GM23338 (cell line): ENCODE results near the gene TSPEAR.

Experiments
- CREB1 ChIP-seq: fragments of 250-450 bp; sonication (Bioruptor Pico); IDR thresholded peaks from 2 replicates; pipeline ENCODE4 v1.5.0; 2020; ENCODE audit warnings: low read depth, mild to moderate bottlenecking, moderate library complexity
- CTCF ChIP-seq, 2 experiments: fragments of 200-600 bp in 1 of 2; sonication (generic) in 1 of 2; conservative IDR thresholded peaks; 2 replicates each; pipeline versions ENCODE4 v1.5.1 to v1.6.1; 2016 to 2017; ENCODE audit warnings: antibody characterized with exemption in 2 of 2, low read depth in 2 of 2, mild to moderate bottlenecking in 2 of 2, moderate library complexity in 1 of 2
- ETS1 ChIP-seq: IDR thresholded peaks from 2 replicates; pipeline ENCODE4 v1.6.1; 2016; ENCODE audit warnings: antibody characterized with exemption
- EZH2 ChIP-seq: fragments of 200-600 bp; sonication (generic); IDR thresholded peaks from one replicate; pipeline ENCODE4 v1.8.0; 2017; ENCODE audit warnings: antibody characterized with exemption, mild to moderate bottlenecking, low read depth; ENCODE audit not compliant: unreplicated experiment
- EZH2phosphoT487 ChIP-seq: fragments of 200-600 bp; sonication (generic); IDR thresholded peaks from one replicate; pipeline ENCODE4 v1.8.1; 2018; ENCODE audit warnings: antibody characterized with exemption; ENCODE audit not compliant: unreplicated experiment
- POLR2AphosphoS5 ChIP-seq: IDR thresholded peaks from 2 replicates; pipeline ENCODE4 v1.6.1; 2016; ENCODE audit warnings: antibody characterized with exemption, low read depth
- REST ChIP-seq: IDR thresholded peaks from one replicate; pipeline ENCODE4 v1.6.1; 2018; ENCODE audit warnings: antibody characterized with exemption; ENCODE audit not compliant: unreplicated experiment
- ZNF331 ChIP-seq: fragments of 250-450 bp; sonication (Bioruptor Pico); IDR thresholded peaks from 2 replicates; pipeline ENCODE4 v1.5.0; 2020; ENCODE audit warnings: low read depth, mild to moderate bottlenecking, moderate library complexity
- ZNF462 ChIP-seq: fragments of 250-450 bp; sonication (Bioruptor Pico); IDR thresholded peaks from 2 replicates; pipeline ENCODE4 v1.5.0; 2020; ENCODE audit warnings: mild to moderate bottlenecking, moderate library complexity

- TF ChIP-seq EZH2 (no peak), CTCF (conservative IDR thresholded peaks at IDR 0.05; ENCODE audit: low read depth in 2 of 2) (no peak), EZH2phosphoT487 (no peak), REST (no peak), CREB1 (CRISPR knock-in tag) (no peak), POLR2AphosphoS5 (no peak), ZNF462 (CRISPR knock-in tag) (no peak), ETS1 (no peak), ZNF331 (CRISPR knock-in tag) (no peak)
Observed at GRCh38 chr21:44531606-44532564, 179.5 kb downstream of the TSPEAR start.
